ENCODE data around the gene CDK4. TPM values are rescaled to one million over a fixed set of nuclear protein-coding genes. Genes with fewer than 3 reads are reported as not detected.

The CDK4 gene
- polyA plus RNA-seq, 2 donors = 22.1 to 52.6 TPM

- 3% methylated on average over 34 to 40 of the region's 40 CpGs for WGBS, 2 donors
- no peaks in the 10 kb centered on the region for H3K27me3 ChIP-seq (ENCODE audit: control insufficient read depth in 1 of 2, insufficient read depth in 2 of 2, low read length in 2 of 2)
- H3K36me3 ChIP-seq (ENCODE audit: control insufficient read depth in 2 of 2, insufficient read depth in 2 of 2, low read length in 1 of 2) = peaks cover 0 to 7% of the 10 kb centered on the region in 2 donors
- H3K4me1 ChIP-seq (ENCODE audit: control insufficient read depth in 2 of 2, insufficient read depth in 2 of 2, low read length in 1 of 2) = peaks cover 13 to 22% of the 10 kb centered on the region in 2 donors
- peak overlapping the region; percentile 18 to 45 for H3K4me3 ChIP-seq (ENCODE audit: low read depth in 1 of 2, low read length in 2 of 2)
- H3K9me3 ChIP-seq (ENCODE audit: control insufficient read depth in 2 of 2, insufficient read depth in 1 of 2, low read depth in 1 of 2, low read length in 1 of 2) = no peaks in the 10 kb centered on the region
- no peak overlapping the region for H3K27ac ChIP-seq (ENCODE audit: low read depth in 2 of 2, low read length in 1 of 2)
Observed at GRCh38 chr12:57765698-57766463, 13.8 kb upstream of the CDK4 start.

- Histone ChIP-seq H3K27me3 (ENCODE audit: control insufficient read depth in 1 of 2, insufficient read depth in 2 of 2, low read length in 2 of 2) (no peaks in the 10 kb centered on the region), H3K4me1 (ENCODE audit: control insufficient read depth in 2 of 2, insufficient read depth in 2 of 2, low read length in 1 of 2) (peaks cover 13 to 22% of the 10 kb centered on the region in 2 donors), H3K4me3 (ENCODE audit: low read depth in 1 of 2, low read length in 2 of 2) (peak overlapping the region; percentile 42 to 45), H3K36me3 (ENCODE audit: control insufficient read depth in 2 of 2, insufficient read depth in 2 of 2, low read length in 1 of 2) (peaks cover 0 to 7% of the 10 kb centered on the region in 2 donors), H3K27ac (ENCODE audit: low read depth in 2 of 2, low read length in 1 of 2) (no peak overlapping the region), H3K9me3 (ENCODE audit: control insufficient read depth in 2 of 2, insufficient read depth in 1 of 2, low read depth in 1 of 2, low read length in 1 of 2) (no peaks in the 10 kb centered on the region)
- 1% methylated on average over 58 to 60 of the region's 60 CpGs for WGBS, 2 donors
Observed at GRCh38 chr12:57765003-57765697, 13.0 kb upstream of the CDK4 start.

DNA sequence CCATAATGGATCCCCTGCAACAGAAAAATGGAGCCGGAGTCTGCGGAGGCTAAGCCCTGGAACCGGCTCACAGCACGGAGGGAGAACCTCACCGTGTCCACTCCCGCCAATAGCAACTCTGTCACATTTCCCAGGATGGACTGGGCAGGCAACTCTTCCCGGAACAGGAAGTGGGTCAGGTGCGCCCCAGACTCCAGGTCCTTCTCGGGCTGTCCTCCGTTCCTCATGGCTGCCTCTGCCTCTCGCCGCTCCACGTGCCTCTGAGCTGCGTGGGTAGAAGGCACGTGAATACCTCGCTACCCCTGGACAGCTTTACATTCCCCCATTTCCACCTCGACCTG, 12.5 kb upstream of the CDK4 start:
- Histone ChIP-seq H3K36me3 (ENCODE audit: control insufficient read depth in 2 of 2, insufficient read depth in 2 of 2, low read length in 1 of 2) (peaks cover 0 to 7% of the 10 kb centered on the region in 2 donors), H3K27me3 (ENCODE audit: control insufficient read depth in 1 of 2, insufficient read depth in 2 of 2, low read length in 2 of 2) (no peaks in the 10 kb centered on the region), H3K9me3 (ENCODE audit: control insufficient read depth in 2 of 2, insufficient read depth in 1 of 2, low read depth in 1 of 2, low read length in 1 of 2) (no peaks in the 10 kb centered on the region), H3K27ac (ENCODE audit: low read depth in 2 of 2, low read length in 1 of 2) (no peak overlapping the region), H3K4me3 (ENCODE audit: low read depth in 1 of 2, low read length in 2 of 2) (peak overlapping the region; percentile 42 to 45), H3K4me1 (ENCODE audit: control insufficient read depth in 2 of 2, insufficient read depth in 2 of 2, low read length in 1 of 2) (peaks cover 13 to 22% of the 10 kb centered on the region in 2 donors)
- WGBS, 2 donors = 17 to 18% methylated on average over 17 of the region's 17 CpGs

DNA sequence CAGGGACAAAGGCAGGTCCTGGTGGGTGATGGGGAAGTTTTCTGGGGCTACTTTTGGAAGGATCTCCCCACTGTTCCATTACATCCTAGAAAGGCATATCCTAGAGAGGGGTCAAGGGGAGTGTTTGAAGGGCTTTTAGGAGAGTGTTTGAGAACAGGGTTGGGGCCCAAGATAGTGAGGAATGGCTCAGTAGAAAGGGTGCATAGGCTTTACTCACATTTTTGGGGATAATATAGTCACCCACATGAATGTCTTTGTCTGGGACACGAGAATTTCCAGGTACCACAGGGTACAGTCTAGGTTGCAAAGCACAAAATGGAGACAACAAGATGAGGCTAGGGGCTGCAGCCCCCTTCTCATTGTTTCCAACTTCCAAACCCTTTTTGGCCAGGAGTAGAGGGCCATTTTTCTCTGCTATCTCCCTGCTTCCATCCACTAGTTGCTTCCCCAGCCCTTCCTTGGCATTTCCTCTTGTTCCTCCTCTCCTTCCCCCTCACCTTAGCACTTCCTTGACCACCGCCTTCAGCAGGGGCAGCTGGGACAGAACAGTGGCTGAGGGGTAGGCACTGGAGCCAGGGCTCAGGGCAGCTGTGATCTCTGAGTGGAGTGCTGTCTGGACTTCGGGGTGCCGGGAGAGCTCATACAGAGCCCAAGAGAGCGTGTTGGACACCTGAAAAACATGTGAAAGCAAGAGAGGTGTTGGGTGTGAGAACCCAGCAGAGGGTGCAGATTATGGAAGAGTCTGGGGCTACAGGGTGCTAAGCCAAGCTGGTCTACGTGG, 12.0 kb upstream of the CDK4 start:
- Histone ChIP-seq H3K27ac (ENCODE audit: low read depth in 2 of 2, low read length in 1 of 2) (no peak overlapping the region), H3K27me3 (ENCODE audit: control insufficient read depth in 1 of 2, insufficient read depth in 2 of 2, low read length in 2 of 2) (no peaks in the 10 kb centered on the region), H3K4me1 (ENCODE audit: control insufficient read depth in 2 of 2, insufficient read depth in 2 of 2, low read length in 1 of 2) (peaks cover 13 to 22% of the 10 kb centered on the region in 2 donors), H3K4me3 (ENCODE audit: low read depth in 1 of 2, low read length in 2 of 2) (no peak overlapping the region), H3K9me3 (ENCODE audit: control insufficient read depth in 2 of 2, insufficient read depth in 1 of 2, low read depth in 1 of 2, low read length in 1 of 2) (no peaks in the 10 kb centered on the region), H3K36me3 (ENCODE audit: control insufficient read depth in 2 of 2, insufficient read depth in 2 of 2, low read length in 1 of 2) (peaks cover 0 to 4% of the 10 kb centered on the region in 2 donors)
- WGBS, 2 donors = 77 to 81% methylated on average over 6 of the region's 6 CpGs

DNA sequence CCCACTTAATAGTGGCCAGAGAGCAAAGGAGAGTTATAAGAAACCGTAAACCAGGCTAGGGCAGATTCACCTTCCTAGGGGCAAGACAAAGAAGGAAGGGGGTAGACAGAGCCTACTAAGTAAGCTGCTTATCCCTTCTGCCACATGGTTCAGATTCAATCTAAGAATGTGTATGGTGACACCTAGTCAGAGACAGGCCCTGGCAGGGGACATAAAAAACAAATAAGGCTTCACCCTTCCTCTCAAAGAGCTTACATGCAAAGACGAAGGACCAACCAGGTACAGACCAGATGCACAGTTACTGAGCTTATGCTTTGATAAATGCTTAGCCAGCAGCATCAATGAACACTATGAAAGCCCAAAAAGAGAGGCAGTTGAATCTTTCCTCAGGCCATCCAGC, 10.4 kb upstream of the CDK4 start:
- peaks cover 0 to 10% of the 10 kb centered on the region in 2 donors for H3K36me3 ChIP-seq (ENCODE audit: control insufficient read depth in 2 of 2, insufficient read depth in 2 of 2, low read length in 1 of 2)
- no peak overlapping the region for H3K27ac ChIP-seq (ENCODE audit: low read depth in 2 of 2, low read length in 1 of 2)
- no peak overlapping the region for H3K4me3 ChIP-seq (ENCODE audit: low read depth in 1 of 2, low read length in 2 of 2)
- no peaks in the 10 kb centered on the region for H3K9me3 ChIP-seq (ENCODE audit: control insufficient read depth in 2 of 2, insufficient read depth in 1 of 2, low read depth in 1 of 2, low read length in 1 of 2)
- 90 to 91% methylated on average over 2 of the region's 2 CpGs for WGBS, 2 donors
- H3K4me1 ChIP-seq (ENCODE audit: control insufficient read depth in 2 of 2, insufficient read depth in 2 of 2, low read length in 1 of 2) = peaks cover 13 to 22% of the 10 kb centered on the region in 2 donors
- H3K27me3 ChIP-seq (ENCODE audit: control insufficient read depth in 1 of 2, insufficient read depth in 2 of 2, low read length in 2 of 2) = no peaks in the 10 kb centered on the region

DNA sequence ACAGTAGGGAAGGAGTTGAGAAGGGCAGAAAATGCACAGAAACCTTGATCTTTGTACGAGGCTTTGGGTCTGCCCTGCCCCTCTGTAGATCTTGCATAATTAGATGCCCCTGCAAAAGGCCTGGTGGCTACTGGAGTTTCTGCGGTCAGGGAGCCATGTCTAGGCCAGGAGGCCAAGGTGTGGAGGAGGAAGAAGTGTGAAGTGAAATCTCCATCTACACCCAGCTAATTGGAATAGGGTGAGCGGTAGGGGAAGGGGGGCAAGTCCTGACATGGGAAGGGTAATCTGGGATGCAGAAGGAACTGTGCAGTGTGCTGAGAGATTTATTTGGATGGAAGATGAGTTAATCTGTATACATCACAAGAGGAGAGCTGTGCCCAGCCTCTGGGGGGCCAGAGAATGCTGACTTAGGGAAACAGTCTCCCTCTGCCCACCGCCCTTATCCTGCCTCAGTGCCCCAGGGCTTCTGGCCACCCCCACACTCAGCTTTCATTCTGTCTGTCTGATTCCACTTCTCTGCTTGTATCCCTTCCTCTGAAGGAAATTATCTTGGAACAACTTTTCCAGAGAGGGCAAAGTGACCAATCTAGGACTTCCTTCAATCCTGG, 9.4 kb upstream of the CDK4 start:
- WGBS, 2 donors = 87 to 92% methylated on average over 4 of the region's 4 CpGs
- peaks cover 0 to 10% of the 10 kb centered on the region in 2 donors for H3K36me3 ChIP-seq (ENCODE audit: control insufficient read depth in 2 of 2, insufficient read depth in 2 of 2, low read length in 1 of 2)
- H3K9me3 ChIP-seq (ENCODE audit: control insufficient read depth in 2 of 2, insufficient read depth in 1 of 2, low read depth in 1 of 2, low read length in 1 of 2) = no peaks in the 10 kb centered on the region
- no peak overlapping the region for H3K27ac ChIP-seq (ENCODE audit: low read depth in 2 of 2, low read length in 1 of 2)
- no peaks in the 10 kb centered on the region for H3K27me3 ChIP-seq (ENCODE audit: control insufficient read depth in 1 of 2, insufficient read depth in 2 of 2, low read length in 2 of 2)
- peaks cover 7 to 17% of the 10 kb centered on the region in 2 donors for H3K4me1 ChIP-seq (ENCODE audit: control insufficient read depth in 2 of 2, insufficient read depth in 2 of 2, low read length in 1 of 2)
- H3K4me3 ChIP-seq (ENCODE audit: low read depth in 1 of 2, low read length in 2 of 2) = no peak overlapping the region

DNA sequence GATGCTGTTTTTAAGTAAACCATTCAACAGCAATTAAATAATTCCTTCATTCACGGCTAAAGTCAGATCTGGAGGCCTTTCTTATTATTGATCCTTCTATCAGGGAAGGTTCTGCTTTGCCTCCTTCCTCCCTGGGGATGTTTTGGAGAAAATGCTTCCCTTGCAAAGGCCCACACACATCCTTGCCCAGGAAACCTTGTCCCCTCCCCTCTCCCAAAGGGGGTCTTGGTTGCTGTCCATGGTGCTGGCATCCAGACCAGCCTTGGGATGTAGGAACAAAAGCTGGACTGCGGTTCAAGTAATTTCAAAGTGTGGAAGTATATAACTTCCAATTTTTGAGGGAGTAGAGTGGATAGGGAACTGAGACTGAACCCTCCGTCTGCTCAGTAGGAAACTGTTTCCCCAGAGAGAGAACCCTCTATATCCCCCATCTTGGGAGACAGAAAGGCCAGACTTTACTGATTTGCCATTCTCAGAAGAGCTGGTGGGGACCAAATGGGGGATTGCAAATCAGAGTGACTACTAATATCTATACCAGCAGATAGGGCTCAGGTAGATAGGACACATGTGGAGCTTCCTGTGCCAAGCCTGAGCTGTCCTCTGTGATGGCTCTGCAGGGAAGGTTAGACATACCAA, 8.4 kb upstream of the CDK4 start:
- Histone ChIP-seq H3K27me3 (ENCODE audit: control insufficient read depth in 1 of 2, insufficient read depth in 2 of 2, low read length in 2 of 2) (no peaks in the 10 kb centered on the region), H3K9me3 (ENCODE audit: control insufficient read depth in 2 of 2, insufficient read depth in 1 of 2, low read depth in 1 of 2, low read length in 1 of 2) (no peaks in the 10 kb centered on the region), H3K4me1 (ENCODE audit: control insufficient read depth in 2 of 2, insufficient read depth in 2 of 2, low read length in 1 of 2) (peaks cover 0 to 9% of the 10 kb centered on the region in 2 donors), H3K4me3 (ENCODE audit: low read depth in 1 of 2, low read length in 2 of 2) (no peak overlapping the region), H3K27ac (ENCODE audit: low read depth in 2 of 2, low read length in 1 of 2) (no peak overlapping the region), H3K36me3 (ENCODE audit: control insufficient read depth in 2 of 2, insufficient read depth in 2 of 2, low read length in 1 of 2) (peaks cover 0 to 10% of the 10 kb centered on the region in 2 donors)
- WGBS, 2 donors = 93 to 96% methylated on average over 3 of the region's 3 CpGs

GRCh38 chr12:57759360-57759980, 7.4 kb upstream of the CDK4 start:
- Histone ChIP-seq H3K9me3 (ENCODE audit: control insufficient read depth in 2 of 2, insufficient read depth in 1 of 2, low read depth in 1 of 2, low read length in 1 of 2) (no peaks in the 10 kb centered on the region), H3K36me3 (ENCODE audit: control insufficient read depth in 2 of 2, insufficient read depth in 2 of 2, low read length in 1 of 2) (peaks cover 0 to 10% of the 10 kb centered on the region in 2 donors), H3K4me1 (ENCODE audit: control insufficient read depth in 2 of 2, insufficient read depth in 2 of 2, low read length in 1 of 2) (no peaks in the 10 kb centered on the region), H3K4me3 (ENCODE audit: low read depth in 1 of 2, low read length in 2 of 2) (no peak overlapping the region), H3K27me3 (ENCODE audit: control insufficient read depth in 1 of 2, insufficient read depth in 2 of 2, low read length in 2 of 2) (no peaks in the 10 kb centered on the region), H3K27ac (ENCODE audit: low read depth in 2 of 2, low read length in 1 of 2) (no peak overlapping the region)
- WGBS, 2 donors = 32 to 35% methylated on average over 3 of the region's 3 CpGs

Measured in esophagus (tissue), 2 donors.